ENCODE data around the gene STXBP4. TPM values are rescaled to one million over a fixed set of nuclear protein-coding genes. Genes with fewer than 3 reads are reported as not detected.
A peak's percentile ranks its signal among the peaks of the same experiment; 100 is the strongest.

STXBP4 gene
- total RNA-seq, 1 experiment from 2014 or later = 2.8 TPM

- in situ Hi-C loops (cut with HindIII; ENCODE audit: low sequenced_read_pairs) = no loop called here
- DNase-seq (ENCODE audit: low spot score) = no peak
Observed at GRCh38 chr17:55090079-55090492, 121.5 kb downstream of the STXBP4 start.

GRCh38 chr17:55093353-55093752 lies 124.8 kb downstream of the STXBP4 start:
- in situ Hi-C loops (cut with HindIII; ENCODE audit: low sequenced_read_pairs) = no loop called here
- peak; percentile 16 for DNase-seq (ENCODE audit: low spot score)

- in situ Hi-C loops (cut with HindIII; ENCODE audit: low sequenced_read_pairs) = no loop called here
Observed at GRCh38 chr17:55098765-55099164, 130.2 kb downstream of the STXBP4 start.

GRCh38 chr17:55110521-55110920 lies 142.0 kb downstream of the STXBP4 start:
- DNase-seq (ENCODE audit: low spot score) = no peak
- in situ Hi-C loops (cut with HindIII; ENCODE audit: low sequenced_read_pairs) = no loop called here

More at GRCh38 chr17:55098765-55099164, 130.2 kb downstream of the STXBP4 start:
- DNase-seq (ENCODE audit: low spot score) = no peak

- DNase-seq (ENCODE audit: low spot score) = no peak
- in situ Hi-C loops (cut with HindIII; ENCODE audit: low sequenced_read_pairs) = no loop called here
Observed at GRCh38 chr17:55114283-55114682, 145.7 kb downstream of the STXBP4 start.

- in situ Hi-C loops (cut with HindIII; ENCODE audit: low sequenced_read_pairs) = no loop called here
- DNase-seq (ENCODE audit: low spot score) = no peak
Observed at GRCh38 chr17:55116440-55116914, 147.9 kb downstream of the STXBP4 start.

GRCh38 chr17:55117164-55117563 lies 148.6 kb downstream of the STXBP4 start:
- in situ Hi-C loops (cut with HindIII; ENCODE audit: low sequenced_read_pairs) = no loop called here
- no peak for DNase-seq (ENCODE audit: low spot score)

GRCh38 chr17:55120651-55121050 lies 152.1 kb downstream of the STXBP4 start:
- no peak for DNase-seq (ENCODE audit: low spot score)
- in situ Hi-C loops (cut with HindIII; ENCODE audit: low sequenced_read_pairs) = no loop called here

- in situ Hi-C loops (cut with HindIII; ENCODE audit: low sequenced_read_pairs) = no loop called here
- no peak for DNase-seq (ENCODE audit: low spot score)
Observed at GRCh38 chr17:55121268-55121667, 152.7 kb downstream of the STXBP4 start.

GRCh38 chr17:55122114-55122513 lies 153.5 kb downstream of the STXBP4 start:
- in situ Hi-C loops (cut with HindIII; ENCODE audit: low sequenced_read_pairs) = no loop called here

GRCh38 chr17:55124730-55125360 lies 156.3 kb downstream of the STXBP4 start:
- no peak for DNase-seq (ENCODE audit: low spot score)
- in situ Hi-C loops (cut with HindIII; ENCODE audit: low sequenced_read_pairs) = no loop called here

More at GRCh38 chr17:55122114-55122513, 153.5 kb downstream of the STXBP4 start:
- DNase-seq (ENCODE audit: low spot score) = no peak

- no peak for DNase-seq (ENCODE audit: low spot score)
- in situ Hi-C loops (cut with HindIII; ENCODE audit: low sequenced_read_pairs) = no loop called here
Observed at GRCh38 chr17:55133583-55133982, 165.0 kb downstream of the STXBP4 start.

- in situ Hi-C loops (cut with HindIII; ENCODE audit: low sequenced_read_pairs) = no loop called here
- DNase-seq (ENCODE audit: low spot score) = no peak
Observed at GRCh38 chr17:55134486-55135157, 166.1 kb downstream of the STXBP4 start.

- in situ Hi-C loops (cut with HindIII; ENCODE audit: low sequenced_read_pairs) = no loop called here
- DNase-seq (ENCODE audit: low spot score) = no peak
Observed at GRCh38 chr17:55140809-55141208, 172.2 kb downstream of the STXBP4 start.

- peak; percentile 31 for DNase-seq (ENCODE audit: low spot score)
- in situ Hi-C loops (cut with HindIII; ENCODE audit: low sequenced_read_pairs) = no loop called here
Observed at GRCh38 chr17:55144518-55144917, 176.0 kb downstream of the STXBP4 start.

GRCh38 chr17:55149485-55149884 lies 180.9 kb downstream of the STXBP4 start:
- DNase-seq (ENCODE audit: low spot score) = no peak
- in situ Hi-C loops (cut with HindIII; ENCODE audit: low sequenced_read_pairs) = no loop called here

- in situ Hi-C loops (cut with HindIII; ENCODE audit: low sequenced_read_pairs) = no loop called here
- DNase-seq (ENCODE audit: low spot score) = no peak
Observed at GRCh38 chr17:55152236-55152635, 183.7 kb downstream of the STXBP4 start.

- no peak for DNase-seq (ENCODE audit: low spot score)
- in situ Hi-C loops (cut with HindIII; ENCODE audit: low sequenced_read_pairs) = no loop called here
Observed at GRCh38 chr17:55154101-55154500, 185.5 kb downstream of the STXBP4 start.

GRCh38 chr17:55155856-55156560 lies 187.4 kb downstream of the STXBP4 start:
- in situ Hi-C loops (cut with HindIII; ENCODE audit: low sequenced_read_pairs) = no loop called here
- DNase-seq (ENCODE audit: low spot score) = peak; percentile 80

- DNase-seq (ENCODE audit: low spot score) = peak; percentile 14
Observed at GRCh38 chr17:55157165-55157564, 188.6 kb downstream of the STXBP4 start.

More at GRCh38 chr17:55157165-55157564, 188.6 kb downstream of the STXBP4 start:
- in situ Hi-C loops (cut with HindIII; ENCODE audit: low sequenced_read_pairs) = no loop called here
